ENCODE data around the gene BTBD9. TPM values are rescaled to one million over a fixed set of nuclear protein-coding genes. Genes with fewer than 3 reads are reported as not detected.
"Not testable (repeated sequence)": the region's sequence is repeated elsewhere in the genome, so short reads cannot be mapped to it uniquely, and the experiment has no call there.

The BTBD9 gene
- polyA plus RNA-seq, 1 donor from 2014 or later, result 15.2 TPM

DNA sequence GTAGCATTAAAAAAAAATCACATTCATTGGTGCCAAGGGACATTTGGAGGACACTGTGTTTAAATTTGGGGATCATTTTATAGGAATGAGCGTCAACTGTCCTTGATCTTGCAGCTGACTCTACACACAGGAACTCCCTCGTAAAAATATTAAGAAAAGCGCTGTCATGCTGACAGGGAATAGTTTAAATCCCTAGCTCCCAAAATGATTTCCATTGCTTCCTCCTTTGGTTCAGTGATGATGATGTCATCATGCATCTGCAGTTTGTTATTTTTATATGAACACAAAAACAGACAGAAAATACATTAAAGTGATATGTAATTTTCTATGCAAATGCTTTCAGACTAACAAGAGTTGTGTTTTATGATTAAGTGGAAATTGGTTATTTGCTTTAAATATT is 275.6 kb downstream of the BTBD9 start:
- H3K27me3 Mint-ChIP-seq, result no peaks in the 10 kb centered on the region
- no peaks in the 10 kb centered on the region for H3K4me1 Mint-ChIP-seq
- H3K27ac Mint-ChIP-seq, result no peak overlapping the region
- H3K4me3 Mint-ChIP-seq, result no peak overlapping the region
- H3K9me3 Mint-ChIP-seq, result no peaks in the 10 kb centered on the region
- H3K36me3 Mint-ChIP-seq, result peaks cover 8% of the 10 kb centered on the region

DNA sequence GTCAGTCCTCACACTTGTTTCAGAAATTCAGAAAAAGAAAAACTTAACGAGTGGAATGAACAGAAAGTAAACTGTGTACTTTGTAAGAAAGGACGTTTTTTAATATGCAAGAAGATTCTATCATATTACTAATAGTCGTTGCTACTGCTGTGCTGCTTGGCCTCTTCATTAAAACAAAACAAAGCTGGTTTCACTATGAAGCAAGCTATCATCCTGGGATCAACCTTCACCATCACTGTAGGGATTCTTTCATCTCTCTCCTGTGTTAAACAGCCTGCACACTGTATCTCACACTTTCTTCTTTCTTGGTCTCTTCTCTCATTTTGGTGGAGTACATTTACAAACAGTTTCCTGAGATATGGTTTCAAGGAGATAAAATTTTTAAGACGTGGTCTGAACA is 284.2 kb downstream of the BTBD9 start:
- Mint-ChIP-seq H3K27ac (peak overlapping the region in 1 of 3 donors; percentile 32), H3K36me3 (peaks cover 3% of the 10 kb centered on the region), H3K4me1 (peaks cover 30 to 35% (median 32%) of the 10 kb centered on the region in 3 donors), H3K27me3 (no peaks in the 10 kb centered on the region), H3K9me3 (no peaks in the 10 kb centered on the region), H3K4me3 (peak overlapping the region in 2 of 4 donors; percentile 54 to 65)

DNA sequence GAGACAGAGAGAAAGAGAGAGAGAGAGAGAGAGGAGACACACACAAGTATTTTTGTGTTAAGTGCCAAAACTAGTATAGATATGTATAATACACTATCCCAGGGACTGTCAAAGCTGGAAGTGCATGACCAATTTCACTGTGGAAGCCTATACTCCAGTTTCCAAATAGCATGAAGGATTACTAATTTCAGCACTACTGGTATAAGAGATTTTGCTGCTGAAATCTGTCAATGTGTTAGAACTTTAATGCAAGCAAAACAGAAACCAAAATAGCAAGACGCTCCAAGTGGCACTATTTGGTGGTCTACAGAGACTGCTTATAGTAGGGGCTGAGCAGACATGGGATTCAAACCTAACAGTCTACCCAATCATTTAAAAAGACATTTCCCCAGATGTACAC is 284.8 kb downstream of the BTBD9 start:
- peak overlapping the region in 1 of 3 donors; percentile 1 for H3K27ac Mint-ChIP-seq
- no peaks in the 10 kb centered on the region for H3K27me3 Mint-ChIP-seq
- H3K4me1 Mint-ChIP-seq, result peaks cover 30 to 35% (median 32%) of the 10 kb centered on the region in 3 donors
- H3K9me3 Mint-ChIP-seq, result no peaks in the 10 kb centered on the region
- H3K36me3 Mint-ChIP-seq, result peaks cover 2% of the 10 kb centered on the region
- H3K4me3 Mint-ChIP-seq, result peak overlapping the region in 2 of 4 donors; percentile 54 to 55

DNA sequence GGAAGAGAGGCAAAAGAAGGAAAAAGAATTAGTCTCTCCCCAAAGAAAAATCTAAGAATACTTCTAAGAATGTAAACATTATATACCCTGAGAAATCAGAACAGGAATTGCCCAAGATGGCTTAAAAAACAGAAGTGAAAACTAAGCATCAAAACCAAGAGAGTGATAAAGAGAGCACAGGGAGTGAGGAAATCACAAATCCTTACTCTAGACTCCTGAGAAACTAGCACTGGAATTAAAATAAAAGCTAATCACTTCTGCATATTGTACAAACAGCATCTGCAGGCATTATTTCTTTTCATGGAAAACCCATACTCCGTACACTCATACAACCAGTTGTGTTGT is 285.7 kb downstream of the BTBD9 start:
- no peaks in the 10 kb centered on the region for H3K9me3 Mint-ChIP-seq
- no peaks in the 10 kb centered on the region for H3K27me3 Mint-ChIP-seq
- H3K36me3 Mint-ChIP-seq, result peaks cover 2% of the 10 kb centered on the region
- peak overlapping the region in 1 of 3 donors; percentile 12 for H3K27ac Mint-ChIP-seq
- H3K4me3 Mint-ChIP-seq, result peak overlapping the region in 2 of 4 donors; percentile 63 to 76
- H3K4me1 Mint-ChIP-seq, result peaks cover 30 to 35% (median 32%) of the 10 kb centered on the region in 3 donors

DNA sequence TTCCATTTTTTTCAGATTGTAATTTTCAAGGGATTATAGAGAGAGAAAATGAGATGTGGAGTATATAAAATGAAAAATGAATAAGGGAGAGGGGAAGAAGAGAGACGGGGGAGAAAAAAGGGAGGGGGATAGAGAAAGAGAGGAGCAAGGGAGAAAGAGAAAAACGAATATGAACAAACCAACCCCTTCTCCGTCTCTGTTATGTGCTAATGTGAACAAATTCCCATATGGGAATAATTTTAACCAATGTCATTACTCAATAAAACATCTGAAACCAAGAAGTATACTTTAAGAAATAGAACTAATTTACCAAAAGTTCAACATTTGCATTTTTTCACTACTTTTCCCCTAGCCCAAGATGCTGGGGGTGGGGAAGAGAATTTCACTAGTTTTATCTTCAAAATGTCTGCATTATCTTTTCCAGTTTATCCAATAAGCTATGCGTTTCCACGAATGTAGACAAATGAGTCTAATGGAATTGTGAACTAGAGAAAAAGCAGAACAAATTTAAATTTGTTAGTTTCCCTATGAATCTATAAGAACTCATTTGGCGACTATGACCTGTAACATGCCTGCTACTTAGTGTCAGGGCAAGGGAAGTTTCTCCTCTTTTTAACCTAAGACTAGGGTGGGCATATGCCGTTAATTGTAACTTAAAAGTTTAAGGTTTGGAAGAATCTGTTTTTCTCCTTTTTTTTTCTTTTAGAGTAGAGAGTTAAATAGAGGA is 286.3 kb downstream of the BTBD9 start:
- H3K27ac Mint-ChIP-seq, result peak overlapping the region in 1 of 3 donors; percentile 67

DNA sequence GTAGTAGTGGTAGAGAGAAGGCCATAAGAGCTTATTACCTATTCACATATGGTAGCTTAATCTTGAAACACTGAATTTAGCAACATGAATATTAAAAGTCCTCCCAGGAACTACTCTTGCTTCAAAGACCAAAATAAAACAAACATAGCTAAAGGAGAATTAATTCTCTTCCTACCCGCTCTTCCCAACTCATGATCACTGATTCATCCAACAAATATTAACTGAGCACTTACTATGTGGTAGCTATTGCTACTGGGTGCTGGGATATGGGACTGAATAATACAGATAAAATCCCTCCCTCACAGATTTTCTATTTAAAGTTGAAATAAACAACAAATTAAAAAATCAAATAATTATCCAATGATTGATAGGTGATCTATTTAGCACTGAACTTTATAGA is 287.1 kb downstream of the BTBD9 start:
- Mint-ChIP-seq H3K4me3 (no peak overlapping the region), H3K4me1 (peaks cover 26 to 35% (median 31%) of the 10 kb centered on the region in 3 donors), H3K27me3 (no peaks in the 10 kb centered on the region), H3K9me3 (no peaks in the 10 kb centered on the region), H3K36me3 (peaks cover under 1% of the 10 kb centered on the region), H3K27ac (no peak overlapping the region)

More for the DNA sequence above, 286.3 kb downstream of the BTBD9 start:
- Mint-ChIP-seq H3K27me3 (no peaks in the 10 kb centered on the region), H3K36me3 (peaks cover 2% of the 10 kb centered on the region), H3K4me3 (peak overlapping the region in 2 of 4 donors; percentile 63 to 76), H3K9me3 (no peaks in the 10 kb centered on the region), H3K4me1 (peaks cover 30 to 35% (median 32%) of the 10 kb centered on the region in 3 donors)

DNA sequence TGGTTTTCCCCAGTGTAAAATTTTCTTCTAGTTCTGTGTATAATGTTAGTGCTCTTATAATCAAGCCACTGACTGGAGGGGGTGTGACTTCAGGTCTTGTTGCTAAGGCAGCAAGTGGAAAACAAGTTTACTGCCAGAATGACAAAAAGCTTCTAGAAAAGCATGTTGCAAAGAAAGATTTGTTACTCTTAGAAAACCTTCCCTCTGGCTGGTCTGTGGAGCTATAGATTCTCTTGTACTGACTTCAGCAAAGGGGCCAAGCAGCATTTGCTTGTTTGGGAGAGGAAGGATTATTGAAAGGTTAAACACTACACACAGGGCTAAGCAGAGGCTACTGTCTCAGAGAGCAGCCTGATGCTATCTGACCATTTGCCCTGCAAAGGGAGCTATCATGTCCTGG is 288.8 kb downstream of the BTBD9 start:
- no peak overlapping the region for H3K27ac Mint-ChIP-seq
- no peaks in the 10 kb centered on the region for H3K27me3 Mint-ChIP-seq
- H3K4me3 Mint-ChIP-seq, result no peak overlapping the region
- H3K9me3 Mint-ChIP-seq, result no peaks in the 10 kb centered on the region
- H3K36me3 Mint-ChIP-seq, result no peaks in the 10 kb centered on the region
- H3K4me1 Mint-ChIP-seq, result peaks cover 24 to 29% (median 24%) of the 10 kb centered on the region in 3 donors

DNA sequence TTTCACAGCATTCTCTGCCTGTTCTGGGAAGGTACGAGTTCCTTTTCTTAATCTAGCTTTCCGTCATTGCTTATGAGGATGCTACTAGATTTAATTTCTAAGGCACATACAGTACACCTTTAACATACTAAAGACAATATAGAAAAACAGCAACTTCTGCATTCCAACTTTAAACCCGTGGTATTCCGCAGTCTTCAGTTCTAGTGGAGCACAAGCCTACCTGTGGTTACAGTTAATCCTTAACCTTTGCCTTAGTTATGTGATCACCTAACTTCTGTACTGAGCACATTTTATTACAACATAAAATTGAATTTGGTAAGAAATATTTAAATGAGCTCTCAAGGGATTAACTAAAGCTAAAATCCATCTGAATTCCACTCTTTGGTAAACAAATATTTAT is 289.5 kb downstream of the BTBD9 start:
- H3K4me1 Mint-ChIP-seq, result peaks cover 17 to 22% (median 18%) of the 10 kb centered on the region in 3 donors
- no peaks in the 10 kb centered on the region for H3K9me3 Mint-ChIP-seq
- H3K27ac Mint-ChIP-seq, result no peak overlapping the region
- no peaks in the 10 kb centered on the region for H3K27me3 Mint-ChIP-seq
- no peak overlapping the region for H3K4me3 Mint-ChIP-seq
- H3K36me3 Mint-ChIP-seq, result no peaks in the 10 kb centered on the region

DNA sequence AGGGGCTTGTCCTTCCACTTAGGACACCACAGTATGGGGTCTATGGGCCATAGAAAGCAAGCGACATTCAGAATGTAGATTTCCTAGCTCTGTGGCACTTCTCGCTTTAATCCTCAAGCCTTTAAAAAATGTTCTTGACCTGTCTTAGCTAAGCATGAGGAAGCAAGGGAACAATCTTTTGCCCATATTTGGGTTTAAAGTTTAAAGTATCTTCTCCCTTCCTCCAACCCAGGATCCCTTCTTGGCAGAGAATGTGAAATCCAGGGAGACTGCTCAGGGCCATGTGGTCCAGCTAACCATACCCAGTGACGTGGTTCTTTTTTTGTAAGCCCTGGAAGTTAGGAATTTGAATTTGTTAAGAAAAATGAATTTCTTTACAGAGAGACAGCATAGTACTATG is 289.9 kb downstream of the BTBD9 start:
- no peaks in the 10 kb centered on the region for H3K36me3 Mint-ChIP-seq
- H3K4me3 Mint-ChIP-seq, result no peak overlapping the region
- H3K4me1 Mint-ChIP-seq, result peaks cover 13 to 18% (median 18%) of the 10 kb centered on the region in 3 donors
- H3K9me3 Mint-ChIP-seq, result no peaks in the 10 kb centered on the region
- H3K27ac Mint-ChIP-seq, result no peak overlapping the region
- no peaks in the 10 kb centered on the region for H3K27me3 Mint-ChIP-seq

DNA sequence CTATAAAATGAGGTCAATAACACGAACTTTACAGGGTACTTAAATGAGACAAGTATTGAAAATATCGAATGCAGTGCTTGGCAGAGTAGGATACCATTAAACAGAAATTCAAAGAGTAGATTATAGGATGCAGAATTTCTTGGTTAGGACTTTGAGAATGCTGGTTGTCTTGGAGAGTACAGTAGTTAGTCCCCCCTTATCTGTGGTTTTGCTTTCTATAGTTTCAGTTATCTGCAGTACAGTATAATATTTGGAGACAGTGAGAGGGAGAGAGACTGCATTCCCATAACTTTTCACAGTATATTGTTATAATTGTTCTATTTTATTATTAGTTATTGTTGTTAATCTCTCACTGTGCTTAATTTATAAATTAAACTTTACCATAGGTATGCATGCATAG is 290.5 kb downstream of the BTBD9 start:
- no peak overlapping the region for H3K4me3 Mint-ChIP-seq
- peaks cover 2% of the 10 kb centered on the region for H3K36me3 Mint-ChIP-seq
- no peak overlapping the region for H3K27ac Mint-ChIP-seq
- H3K9me3 Mint-ChIP-seq, result no peaks in the 10 kb centered on the region
- H3K4me1 Mint-ChIP-seq, result peaks cover 9 to 13% (median 13%) of the 10 kb centered on the region in 3 donors
- H3K27me3 Mint-ChIP-seq, result no peaks in the 10 kb centered on the region

DNA sequence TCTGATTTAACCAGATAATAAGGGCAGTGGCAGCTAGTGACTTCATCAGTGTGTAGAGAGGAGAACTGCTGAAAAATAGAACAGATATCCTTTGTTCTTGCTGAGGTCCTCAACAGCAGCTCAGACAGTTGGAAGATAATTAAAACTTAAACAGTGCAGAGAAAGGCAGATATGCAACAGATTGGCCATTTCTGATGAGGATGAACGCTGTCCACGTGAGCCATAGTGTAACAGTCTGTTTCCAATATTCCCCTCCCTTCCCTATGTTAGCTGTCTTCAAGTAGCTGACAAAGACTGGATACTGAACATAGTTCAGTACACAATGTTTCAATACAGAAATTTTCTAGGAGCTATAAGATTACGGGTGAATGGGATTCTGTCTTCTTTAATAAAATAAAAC is 291.4 kb downstream of the BTBD9 start:
- no peak overlapping the region for H3K4me3 Mint-ChIP-seq
- no peaks in the 10 kb centered on the region for H3K27me3 Mint-ChIP-seq
- peaks cover 2% of the 10 kb centered on the region for H3K36me3 Mint-ChIP-seq
- H3K27ac Mint-ChIP-seq, result no peak overlapping the region
- peaks cover 3 to 7% (median 7%) of the 10 kb centered on the region in 3 donors for H3K4me1 Mint-ChIP-seq
- no peaks in the 10 kb centered on the region for H3K9me3 Mint-ChIP-seq

DNA sequence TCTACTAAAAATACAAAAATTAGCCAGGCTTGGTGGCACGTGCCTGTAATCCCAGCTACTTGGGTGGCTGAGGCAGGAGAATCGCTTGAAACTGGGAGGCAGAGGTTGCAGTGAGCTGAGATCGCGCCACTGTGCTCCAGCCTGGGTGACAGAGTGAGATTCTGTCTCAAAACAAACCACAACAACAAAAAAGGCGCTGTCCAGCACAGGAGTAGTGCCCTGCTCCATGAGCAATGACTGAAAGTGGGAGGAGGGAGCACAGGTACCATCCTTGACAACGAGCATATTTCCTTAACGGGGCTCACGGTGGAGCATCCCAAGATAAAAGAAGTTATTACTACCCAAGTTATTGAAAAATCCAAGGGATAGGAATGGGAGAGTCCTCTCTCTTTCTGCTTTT is 291.9 kb downstream of the BTBD9 start:
- not testable (repeated sequence) for H3K27ac Mint-ChIP-seq, H3K4me3 Mint-ChIP-seq, H3K36me3 Mint-ChIP-seq, H3K27me3 Mint-ChIP-seq, H3K4me1 Mint-ChIP-seq, H3K9me3 Mint-ChIP-seq

DNA sequence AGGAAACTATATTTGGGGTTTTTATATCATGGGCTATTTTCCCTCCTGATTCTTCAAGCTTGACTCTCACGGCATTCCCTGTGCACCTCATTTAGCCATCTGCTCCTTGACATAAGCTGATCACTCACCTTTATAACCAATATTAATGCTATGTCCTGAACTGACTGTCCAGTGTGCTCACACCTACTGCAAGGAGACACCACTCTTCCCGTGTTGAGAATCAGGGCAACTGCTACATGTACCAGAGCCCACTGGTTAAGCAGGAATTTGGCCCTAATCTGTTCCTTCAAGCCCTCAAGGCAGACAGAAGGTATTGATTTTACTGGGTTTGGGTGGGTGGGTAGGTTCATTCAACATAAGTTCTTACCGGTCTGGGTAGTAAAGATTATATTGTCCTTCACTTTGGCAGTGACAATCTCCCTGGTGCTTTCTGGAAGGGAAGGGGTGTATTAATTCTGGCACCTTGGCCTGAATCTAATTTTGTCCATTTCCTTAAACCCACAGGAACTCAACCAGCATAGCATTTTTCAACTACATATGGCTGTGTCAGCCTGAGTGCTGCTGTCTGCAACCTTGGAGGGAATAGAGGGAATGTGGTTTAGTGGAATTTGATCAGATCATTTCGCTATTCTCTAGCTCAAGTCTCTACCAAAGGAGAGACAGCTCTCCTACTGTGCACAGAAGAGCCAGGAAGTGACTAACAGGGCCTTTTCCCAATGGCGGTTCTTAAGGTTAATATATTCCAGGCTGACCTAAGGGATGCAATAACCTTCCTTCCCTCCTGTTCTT is 293.2 kb downstream of the BTBD9 start:
- no peak overlapping the region for H3K4me3 Mint-ChIP-seq
- no peak overlapping the region for H3K27ac Mint-ChIP-seq
- no peaks in the 10 kb centered on the region for H3K9me3 Mint-ChIP-seq
- H3K36me3 Mint-ChIP-seq, result peaks cover 5% of the 10 kb centered on the region
- H3K27me3 Mint-ChIP-seq, result no peaks in the 10 kb centered on the region
- H3K4me1 Mint-ChIP-seq, result peaks cover 0 to 3% (median 1%) of the 10 kb centered on the region in 3 donors

DNA sequence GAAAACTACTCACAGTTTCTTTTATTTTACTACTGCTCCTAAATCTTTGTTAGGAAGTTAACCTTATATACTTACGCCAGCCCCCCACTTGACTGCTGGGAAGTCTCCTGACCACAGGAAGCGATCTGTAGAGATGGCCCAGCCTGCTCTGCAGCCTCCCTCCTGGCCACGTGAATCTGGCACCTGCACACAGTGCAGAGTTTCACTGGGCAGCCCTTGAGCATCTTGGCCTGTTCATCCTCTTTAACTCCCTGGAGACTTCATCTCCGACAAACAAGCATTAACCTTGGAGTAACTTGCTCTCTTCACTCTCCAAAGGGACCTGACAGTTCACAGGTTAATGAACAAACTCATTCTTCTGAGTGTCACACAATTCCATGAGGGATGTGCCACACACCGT is 294.1 kb downstream of the BTBD9 start:
- H3K27me3 Mint-ChIP-seq, result no peaks in the 10 kb centered on the region
- no peaks in the 10 kb centered on the region for H3K9me3 Mint-ChIP-seq
- H3K36me3 Mint-ChIP-seq, result peaks cover 7% of the 10 kb centered on the region
- H3K27ac Mint-ChIP-seq, result peak overlapping the region in 1 of 3 donors; percentile 54
- H3K4me3 Mint-ChIP-seq, result no peak overlapping the region
- H3K4me1 Mint-ChIP-seq, result peaks cover 0 to 6% (median 3%) of the 10 kb centered on the region in 3 donors

DNA sequence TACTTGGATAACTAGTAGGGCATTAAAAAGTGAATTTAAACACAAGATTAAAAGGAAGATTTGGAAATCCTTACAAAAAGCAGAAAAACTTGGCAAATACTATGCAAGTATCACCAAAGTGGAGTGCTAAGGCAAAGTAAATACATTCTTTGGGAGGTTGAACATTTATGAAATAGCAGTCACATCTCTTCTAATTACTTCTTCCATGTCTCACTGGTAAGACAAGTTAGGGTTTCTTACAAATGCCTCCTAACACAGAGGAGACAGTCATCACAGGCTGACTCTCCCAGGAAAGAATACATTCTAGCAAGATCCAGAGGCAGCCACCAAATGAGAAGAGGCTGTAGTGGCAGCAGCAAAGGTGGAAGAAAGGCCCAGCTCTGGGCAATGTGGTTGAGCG is 298.2 kb downstream of the BTBD9 start:
- Mint-ChIP-seq H3K27me3 (no peaks in the 10 kb centered on the region), H3K4me3 (no peak overlapping the region), H3K27ac (no peak overlapping the region), H3K9me3 (peaks cover 0 to 2% (median 2%) of the 10 kb centered on the region in 3 donors), H3K4me1 (peaks cover 0 to 14% (median 4%) of the 10 kb centered on the region in 3 donors), H3K36me3 (peaks cover 11% of the 10 kb centered on the region)

All from IgD-negative memory B cell (primary cell).